EH (cell line): Measurements from ENCODE around the gene MAPK7.

Experiments
- DNase-seq: peaks from one replicate; pipeline ENCODE4 v3.0.0-alpha.2; 2015; ENCODE audit warnings: low read depth

MAPK7 gene

GRCh38 chr17:19418251-19418992, 40.1 kb downstream of the MAPK7 start:
- DNase-seq = peak; percentile 55

GRCh38 chr17:19421219-19421618, 42.9 kb downstream of the MAPK7 start:
- no peak for DNase-seq

GRCh38 chr17:19421926-19422325, 43.6 kb downstream of the MAPK7 start:
- DNase-seq = no peak

GRCh38 chr17:19424934-19425868, 46.9 kb downstream of the MAPK7 start:
- peak; percentile 35 for DNase-seq

- no peak for DNase-seq
Measured at GRCh38 chr17:19426631-19427030, 48.3 kb downstream of the MAPK7 start.

GRCh38 chr17:19431691-19432090, 53.4 kb downstream of the MAPK7 start:
- no peak for DNase-seq
